GM19395 (cell line): ENCODE results near the gene LNP1.

Source experiments
- ATAC-seq: cut with Tn5 transposase; IDR thresholded peaks from one replicate; pipeline ENCODE4 v1.9.1; 2021; ENCODE audit warnings: mild to moderate bottlenecking, moderate library complexity; ENCODE audit not compliant: unreplicated experiment

The LNP1 gene

GRCh38 chr3:100399341-100400071, 1.8 kb upstream of the LNP1 start:
- no peak for ATAC-seq

- ATAC-seq = peak; percentile 6
Measured at GRCh38 chr3:100400419-100400779, 940 bp upstream of the LNP1 start.

- ATAC-seq = peak; percentile 24
Measured at GRCh38 chr3:100401674-100402041, 319 bp downstream of the LNP1 start.

- ATAC-seq = no peak
Measured at GRCh38 chr3:100402256-100402655, 917 bp downstream of the LNP1 start.

- no peak for ATAC-seq
Measured at GRCh38 chr3:100402891-100403290, 1.6 kb downstream of the LNP1 start.

- no peak for ATAC-seq
Measured at GRCh38 chr3:100403362-100404249, 2.3 kb downstream of the LNP1 start.

GRCh38 chr3:100404250-100404548, 2.9 kb downstream of the LNP1 start:
- no peak for ATAC-seq

- ATAC-seq = no peak
Measured at GRCh38 chr3:100407164-100407563, 5.8 kb downstream of the LNP1 start.

- no peak for ATAC-seq
Measured at GRCh38 chr3:100407977-100408532, 6.7 kb downstream of the LNP1 start.

GRCh38 chr3:100411091-100411982, 10.0 kb downstream of the LNP1 start:
- no peak for ATAC-seq

- ATAC-seq = no peak
Measured at GRCh38 chr3:100412912-100413590, 11.7 kb downstream of the LNP1 start.

GRCh38 chr3:100413613-100414012, 12.3 kb downstream of the LNP1 start:
- ATAC-seq = no peak

GRCh38 chr3:100416176-100416575, 14.8 kb downstream of the LNP1 start:
- no peak for ATAC-seq

GRCh38 chr3:100416863-100417262, 15.5 kb downstream of the LNP1 start:
- ATAC-seq = no peak

GRCh38 chr3:100419406-100419805, 18.1 kb downstream of the LNP1 start:
- no peak for ATAC-seq

GRCh38 chr3:100420885-100421284, 19.5 kb downstream of the LNP1 start:
- ATAC-seq = no peak

- ATAC-seq = no peak
Measured at GRCh38 chr3:100423611-100424010, 22.3 kb downstream of the LNP1 start.

GRCh38 chr3:100424261-100424660, 22.9 kb downstream of the LNP1 start:
- no peak for ATAC-seq

- no peak for ATAC-seq
Measured at GRCh38 chr3:100425316-100425715, 24.0 kb downstream of the LNP1 start.

GRCh38 chr3:100426067-100426682, 24.8 kb downstream of the LNP1 start:
- ATAC-seq = no peak
